Measurements from ENCODE around the gene APLN. TPM values are rescaled to one million over a fixed set of nuclear protein-coding genes. Genes with fewer than 3 reads are reported as not detected.

APLN gene
- total and polyA plus RNA-seq, 2 of the 13 experiments (the other 11 are each of a cell fraction or from before 2014, with no cell fraction given): 0.02 to 0.17 TPM

DNA sequence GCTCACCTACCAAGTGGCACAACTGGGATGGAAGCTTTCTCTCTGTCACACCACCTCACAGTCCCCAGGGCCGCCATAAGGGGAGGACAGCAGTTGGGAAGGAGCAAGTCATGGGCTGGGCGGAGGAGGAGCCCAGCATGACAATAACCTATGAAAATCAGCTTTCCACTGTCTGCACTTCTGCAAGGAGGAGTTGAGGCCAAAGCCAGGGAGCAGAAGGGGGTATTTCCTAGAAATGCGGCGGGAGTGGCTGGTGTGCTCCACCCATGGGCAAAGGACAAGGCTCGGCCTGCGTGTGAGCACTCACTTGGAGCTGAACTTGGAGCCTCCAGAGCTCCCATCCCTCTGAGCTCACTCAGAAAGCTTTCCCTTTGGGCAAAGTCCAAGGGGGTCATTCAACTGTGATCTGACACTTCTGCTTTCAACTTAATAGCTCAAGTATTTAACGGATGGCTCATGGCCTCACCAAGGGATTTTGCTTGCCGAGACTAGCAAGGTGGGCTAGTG lies 18.5 kb downstream of the APLN start (continued):
- TF ChIP-seq HNF4G (IDR thresholded peaks at IDR 0.05; ENCODE audit: borderline replicate concordance, low read depth, low read length) (peak; percentile 35; the same call in 1 of the 2 replicates), HNF4G (CRISPR knock-in tag; IDR thresholded peaks at IDR 0.05; ENCODE audit: borderline replicate concordance, low read depth) (no peak)

DNA sequence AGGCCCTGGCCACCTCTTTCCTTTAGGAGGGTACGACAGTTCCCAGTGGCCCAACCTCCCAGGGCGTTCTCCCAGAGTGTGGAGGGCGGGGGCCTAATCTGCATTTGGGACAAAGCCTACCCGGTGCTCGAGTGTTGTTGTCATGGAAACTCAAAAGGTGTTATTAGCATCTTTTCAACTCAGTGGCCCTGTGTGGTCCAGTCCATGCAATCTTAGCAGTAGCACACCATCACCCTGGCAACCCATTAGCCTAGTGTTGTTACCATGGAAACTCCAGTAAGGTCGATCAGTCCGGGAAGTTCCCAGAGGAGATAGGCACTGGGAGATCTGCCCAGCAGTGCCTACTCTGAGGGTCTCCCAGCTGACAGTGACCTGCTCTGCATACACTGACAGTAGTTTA lies 20.2 kb downstream of the APLN start:
- no peaks in the 10 kb centered on the region for H3K9me3 ChIP-seq (ENCODE audit: low read length)
- H3K36me3 ChIP-seq (replicated peaks in 1 of 2; ENCODE audit: control insufficient read depth in 1 of 2, insufficient read depth in 2 of 2, low read length in 2 of 2): no peaks in the 10 kb centered on the region
- H3K79me2 ChIP-seq (ENCODE audit: insufficient read depth, low read length): no peaks in the 10 kb centered on the region
- H3K4me3 ChIP-seq (replicated peaks in 1 of 3; ENCODE audit: insufficient read depth in 1 of 3, low read depth in 2 of 3, low read length in 3 of 3): no peak overlapping the region
- H3K27ac ChIP-seq (ENCODE audit: extremely low read length, insufficient read depth, low read length): no peak overlapping the region
- no peaks in the 10 kb centered on the region for H3K27me3 ChIP-seq (ENCODE audit: control insufficient read depth in 1 of 2, insufficient read depth in 2 of 2, low read length in 2 of 2)
- no peaks in the 10 kb centered on the region for H4K20me1 ChIP-seq (ENCODE audit: insufficient read depth, low read length)
- intact Hi-C loops (cut with micrococcal nuclease; ENCODE audit: unreplicated experiment) (no loop called here), in situ Hi-C loops (cut with HindIII; ENCODE audit: extremely low pct_ligation_motif_present, low pct_unique_long_range_greater_than_20kb) (loop anchor here (10.0 kb wide), 1 partner anchor 90 kb away; no protein-coding TSS in a partner anchor)
- ChIA-PET POLR2A (no interaction called here), CTCF (ENCODE audit: low intra/inter-chr PET ratio, low total read pairs) (no interaction called here)
- 58% methylated on average over 6 of the region's 7 CpGs for WGBS (ENCODE audit: low lambda C conversion rate)
- no peak overlapping the region for H3K9ac ChIP-seq (ENCODE audit: insufficient read depth, low read depth, low read length)
- ATAC-seq (no peak), FAIRE-seq (no peak), DNase-seq (ENCODE audit: low spot score) (no peak)
- TF ChIP-seq RBM39 (IDR thresholded peaks at IDR 0.05; ENCODE audit: low read depth, low read length, poor library complexity, severe bottlenecking): no peak
- no TSS peak for BruUV-seq (replicated peaks)
- no peak overlapping the region for H3K4me2 ChIP-seq (ENCODE audit: low read depth, low read length)
- no peak overlapping the region for H2AFZ ChIP-seq (ENCODE audit: low read length)
- peaks cover 17% of the 10 kb centered on the region for H3K4me1 ChIP-seq (ENCODE audit: insufficient read depth, low read length)

GRCh38 chrX:129632443-129632842 lies 22.3 kb downstream of the APLN start:
- no peak overlapping the region for H3K4me3 ChIP-seq (replicated peaks in 1 of 3; ENCODE audit: insufficient read depth in 1 of 3, low read depth in 2 of 3, low read length in 3 of 3)
- POLR2A ChIA-PET: no interaction called here
- peaks cover 16% of the 10 kb centered on the region for H3K4me1 ChIP-seq (ENCODE audit: insufficient read depth, low read length)
- H3K79me2 ChIP-seq (ENCODE audit: insufficient read depth, low read length): no peaks in the 10 kb centered on the region
- H4K20me1 ChIP-seq (ENCODE audit: insufficient read depth, low read length): no peaks in the 10 kb centered on the region
- ATAC-seq: no peak
- intact Hi-C loops (cut with micrococcal nuclease; ENCODE audit: unreplicated experiment) (no loop called here), in situ Hi-C loops (cut with HindIII; ENCODE audit: extremely low pct_ligation_motif_present, low pct_unique_long_range_greater_than_20kb) (loop anchor here (10.0 kb wide), 1 partner anchor 92 kb away; no protein-coding TSS in a partner anchor)
- H3K9me3 ChIP-seq (ENCODE audit: low read length): no peaks in the 10 kb centered on the region
- CTCF ChIA-PET (ENCODE audit: low intra/inter-chr PET ratio, low total read pairs): no interaction called here
- H3K4me2 ChIP-seq (ENCODE audit: low read depth, low read length): no peak overlapping the region
- no peak for FAIRE-seq
- no peak overlapping the region for H2AFZ ChIP-seq (ENCODE audit: low read length)
- H3K9ac ChIP-seq (ENCODE audit: insufficient read depth, low read depth, low read length): no peak overlapping the region
- WGBS (ENCODE audit: low lambda C conversion rate): 0% methylated on average over 2 of the region's 7 CpGs
- H3K27me3 ChIP-seq (ENCODE audit: control insufficient read depth in 1 of 2, insufficient read depth in 2 of 2, low read length in 2 of 2): no peaks in the 10 kb centered on the region
- H3K36me3 ChIP-seq (replicated peaks in 1 of 2; ENCODE audit: control insufficient read depth in 1 of 2, insufficient read depth in 2 of 2, low read length in 2 of 2): no peaks in the 10 kb centered on the region
- no TSS peak for BruUV-seq (replicated peaks)
- DNase-seq (ENCODE audit: low spot score): no peak
- H3K27ac ChIP-seq (ENCODE audit: extremely low read length, insufficient read depth, low read length): no peak overlapping the region
- TF ChIP-seq ZNF878 (CRISPR knock-in tag; IDR thresholded peaks at IDR 0.05) (no peak), KAT7 (CRISPR knock-in tag; IDR thresholded peaks at IDR 0.05; ENCODE audit: borderline replicate concordance) (no peak), ZNF891 (CRISPR knock-in tag; IDR thresholded peaks at IDR 0.05) (no peak), ZFP90 (CRISPR knock-in tag; IDR thresholded peaks at IDR 0.05; ENCODE audit: borderline replicate concordance) (no peak), ZNF44 (CRISPR knock-in tag; IDR thresholded peaks at IDR 0.05) (no peak), PAWR (CRISPR knock-in tag; IDR thresholded peaks at IDR 0.05; ENCODE audit: borderline replicate concordance) (no peak), KDM3A (CRISPR knock-in tag; IDR thresholded peaks at IDR 0.05; ENCODE audit: low read depth) (no peak), ZNF543 (CRISPR knock-in tag; IDR thresholded peaks at IDR 0.05) (no peak), ZNF577 (CRISPR knock-in tag; IDR thresholded peaks at IDR 0.05; ENCODE audit: borderline replicate concordance, low read depth) (no peak), ATF1 (CRISPR knock-in tag; IDR thresholded peaks at IDR 0.05) (no peak)
- TF ChIP-seq, protein P1, sequence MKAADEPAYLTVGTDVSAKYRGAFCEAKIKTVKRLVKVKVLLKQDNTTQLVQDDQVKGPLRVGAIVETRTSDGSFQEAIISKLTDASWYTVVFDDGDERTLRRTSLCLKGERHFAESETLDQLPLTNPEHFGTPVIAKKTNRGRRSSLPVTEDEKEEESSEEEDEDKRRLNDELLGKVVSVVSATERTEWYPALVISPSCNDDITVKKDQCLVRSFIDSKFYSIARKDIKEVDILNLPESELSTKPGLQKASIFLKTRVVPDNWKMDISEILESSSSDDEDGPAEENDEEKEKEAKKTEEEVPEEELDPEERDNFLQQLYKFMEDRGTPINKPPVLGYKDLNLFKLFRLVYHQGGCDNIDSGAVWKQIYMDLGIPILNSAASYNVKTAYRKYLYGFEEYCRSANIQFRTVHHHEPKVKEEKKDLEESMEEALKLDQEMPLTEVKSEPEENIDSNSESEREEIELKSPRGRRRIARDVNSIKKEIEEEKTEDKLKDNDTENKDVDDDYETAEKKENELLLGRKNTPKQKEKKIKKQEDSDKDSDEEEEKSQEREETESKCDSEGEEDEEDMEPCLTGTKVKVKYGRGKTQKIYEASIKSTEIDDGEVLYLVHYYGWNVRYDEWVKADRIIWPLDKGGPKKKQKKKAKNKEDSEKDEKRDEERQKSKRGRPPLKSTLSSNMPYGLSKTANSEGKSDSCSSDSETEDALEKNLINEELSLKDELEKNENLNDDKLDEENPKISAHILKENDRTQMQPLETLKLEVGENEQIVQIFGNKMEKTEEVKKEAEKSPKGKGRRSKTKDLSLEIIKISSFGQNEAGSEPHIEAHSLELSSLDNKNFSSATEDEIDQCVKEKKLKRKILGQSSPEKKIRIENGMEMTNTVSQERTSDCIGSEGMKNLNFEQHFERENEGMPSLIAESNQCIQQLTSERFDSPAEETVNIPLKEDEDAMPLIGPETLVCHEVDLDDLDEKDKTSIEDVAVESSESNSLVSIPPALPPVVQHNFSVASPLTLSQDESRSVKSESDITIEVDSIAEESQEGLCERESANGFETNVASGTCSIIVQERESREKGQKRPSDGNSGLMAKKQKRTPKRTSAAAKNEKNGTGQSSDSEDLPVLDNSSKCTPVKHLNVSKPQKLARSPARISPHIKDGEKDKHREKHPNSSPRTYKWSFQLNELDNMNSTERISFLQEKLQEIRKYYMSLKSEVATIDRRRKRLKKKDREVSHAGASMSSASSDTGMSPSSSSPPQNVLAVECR (CRISPR knock-in tag; IDR thresholded peaks at IDR 0.05; ENCODE audit: borderline replicate concordance): no peak
